GM23338 (cell line): Measurements from ENCODE around the gene STK32C. TPM values are rescaled to one million over a fixed set of nuclear protein-coding genes. Genes with fewer than 3 reads are reported as not detected.

Experiments used
- ATAC-seq: fragments of 200-7000 bp; cut with Tn5 transposase; 3 replicates; pipeline ENCODE4 v1.9.1; 2020
- DNase-seq: peaks from one replicate; pipeline ENCODE4 v3.0.0-alpha.2; 2015; ENCODE audit warnings: low spot score
- H2AFZ ChIP-seq: fragments of 200-600 bp; sonication (generic); 2 replicates; pipeline ENCODE4 v1.8.0; 2016; ENCODE audit warnings: antibody characterized with exemption, mild to moderate bottlenecking, moderate library complexity
- H3F3A ChIP-seq: fragments of 200-600 bp; sonication (generic); replicated peaks from 2 replicates; pipeline ENCODE4 v1.8.0; 2017; ENCODE audit warnings: antibody characterized with exemption, mixed run types, low read depth
- H3K27ac ChIP-seq: fragments of 200-600 bp; sonication (generic); 2 replicates; pipeline ENCODE4 v1.6.1; 2016; ENCODE audit warnings: low read depth
- H3K27me3 ChIP-seq: fragments of 200-600 bp; sonication (generic); 2 replicates; pipeline ENCODE4 v1.8.0; 2016; ENCODE audit warnings: mild to moderate bottlenecking, mixed run types, moderate library complexity; ENCODE audit not compliant: insufficient read depth
- H3K36me3 ChIP-seq: fragments of 200-600 bp; sonication (generic); 2 replicates; pipeline ENCODE4 v1.8.0; 2016; ENCODE audit warnings: mild to moderate bottlenecking; ENCODE audit not compliant: insufficient read depth
- H3K4me1 ChIP-seq: fragments of 200-600 bp; sonication (generic); 2 replicates; pipeline ENCODE4 v1.8.0; 2016; ENCODE audit warnings: mild to moderate bottlenecking, moderate library complexity; ENCODE audit not compliant: insufficient read depth
- H3K4me2 ChIP-seq: fragments of 200-600 bp; sonication (generic); 2 replicates; pipeline ENCODE4 v1.7.1; 2017; ENCODE audit warnings: mixed run types
- H3K4me3 ChIP-seq: fragments of 200-600 bp; sonication (generic); 2 replicates; pipeline ENCODE4 v1.6.1; 2016; ENCODE audit warnings: mixed run types
- H3K79me2 ChIP-seq: fragments of 200-600 bp; sonication (generic); replicated peaks from 2 replicates; pipeline ENCODE4 v1.8.0; 2017; ENCODE audit warnings: mild to moderate bottlenecking; ENCODE audit not compliant: insufficient read depth
- H3K9me2 ChIP-seq: fragments of 200-600 bp; sonication (generic); 2 replicates; pipeline ENCODE4 v1.8.0; 2017; ENCODE audit not compliant: insufficient read depth
- H4K20me1 ChIP-seq: fragments of 200-600 bp; sonication (generic); replicated peaks from 2 replicates; pipeline ENCODE4 v1.8.0; 2017; ENCODE audit warnings: mild to moderate bottlenecking; ENCODE audit not compliant: insufficient read depth
- H3K27ac Mint-ChIP-seq: 2 replicates; pipeline ENCODE4 v1.8.0; 2020; ENCODE audit warnings: inconsistent platforms, mild to moderate bottlenecking, moderate library complexity, mixed read lengths
- H3K27me3 Mint-ChIP-seq: 3 replicates; pipeline ENCODE4 v1.8.0; 2022; ENCODE audit warnings: low read depth, mild to moderate bottlenecking, moderate library complexity, mixed read lengths, inconsistent platforms; ENCODE audit not compliant: insufficient read depth, poor library complexity
- H3K36me3 Mint-ChIP-seq: 3 replicates; pipeline ENCODE4 v1.8.0; 2021; ENCODE audit warnings: low read depth, mild to moderate bottlenecking, inconsistent platforms, moderate library complexity, mixed read lengths
- H3K4me1 Mint-ChIP-seq: 3 replicates; pipeline ENCODE4 v1.8.0; 2020; ENCODE audit warnings: mild to moderate bottlenecking, inconsistent platforms, mixed read lengths
- H3K4me3 Mint-ChIP-seq: 3 replicates; pipeline ENCODE4 v1.8.0; 2021; ENCODE audit warnings: moderate library complexity, mild to moderate bottlenecking, inconsistent platforms, mixed read lengths
- H3K9me3 Mint-ChIP-seq: 3 replicates; pipeline ENCODE4 v1.8.0; 2020; ENCODE audit warnings: moderate library complexity, mild to moderate bottlenecking, inconsistent platforms, mixed read lengths
- CREB1 ChIP-seq: fragments of 250-450 bp; sonication (Bioruptor Pico); IDR thresholded peaks from 2 replicates; pipeline ENCODE4 v1.5.0; 2020; ENCODE audit warnings: low read depth, mild to moderate bottlenecking, moderate library complexity
- EZH2phosphoT487 ChIP-seq: fragments of 200-600 bp; sonication (generic); IDR thresholded peaks from one replicate; pipeline ENCODE4 v1.8.1; 2018; ENCODE audit warnings: antibody characterized with exemption; ENCODE audit not compliant: unreplicated experiment
- JUNB ChIP-seq: IDR thresholded peaks from one replicate; pipeline ENCODE4 v1.6.1; 2016; ENCODE audit warnings: antibody characterized with exemption; ENCODE audit not compliant: unreplicated experiment
- NANOG ChIP-seq: IDR thresholded peaks from 2 replicates; pipeline ENCODE4 v1.6.1; 2016; ENCODE audit warnings: antibody characterized with exemption, borderline replicate concordance
- POLR2AphosphoS5 ChIP-seq: IDR thresholded peaks from 2 replicates; pipeline ENCODE4 v1.6.1; 2016; ENCODE audit warnings: antibody characterized with exemption, low read depth
- STAT1 ChIP-seq: IDR thresholded peaks from one replicate; pipeline ENCODE4 v1.6.1; 2016; ENCODE audit warnings: antibody characterized with exemption; ENCODE audit not compliant: unreplicated experiment
- ZNF114 ChIP-seq: fragments of 250-450 bp; sonication (Bioruptor Pico); IDR thresholded peaks from 2 replicates; pipeline ENCODE4 v1.5.0; 2020; ENCODE audit warnings: mild to moderate bottlenecking, moderate library complexity
- polyA plus RNA-seq: library from polyadenylated mRNA; unstranded; fragments of >200 nt; fragmentation: Nextera tagmentation; extraction: Ambion mirVana; gene quantifications from 2 replicates; pipeline ENCODE4 v1.2.1, GENCODE V29; 2016
- total RNA-seq: library from RNA; depleted of rRNA; stranded (reverse); fragments of >200 nt; shearing (Covaris generic); gene quantifications from 2 replicates; pipeline ENCODE4 v1.2.3, GENCODE V29; 2014
- TF ChIP-seq, protein P1 (sequence below): IDR thresholded peaks from one replicate; pipeline ENCODE4 v1.6.1; 2018; ENCODE audit warnings: antibody characterized with exemption; ENCODE audit not compliant: unreplicated experiment
- TF ChIP-seq, protein P2 (sequence below): IDR thresholded peaks from 2 replicates; pipeline ENCODE4 v1.6.1; 2016; ENCODE audit warnings: antibody characterized with exemption
- TF ChIP-seq, protein P3 (sequence below), 2 experiments: fragments of 200-600 bp in 1 of 2; sonication (generic) in 1 of 2; conservative IDR thresholded peaks; 2 replicates each; pipeline versions ENCODE4 v1.5.1 to v1.6.1; 2016 to 2017; ENCODE audit warnings: antibody characterized with exemption in 2 of 2, low read depth in 2 of 2, mild to moderate bottlenecking in 2 of 2, moderate library complexity in 1 of 2
- TF ChIP-seq, protein P4 (sequence below): fragments of 250-450 bp; sonication (Bioruptor Pico); IDR thresholded peaks from 2 replicates; pipeline ENCODE4 v1.5.0; 2020; ENCODE audit warnings: mild to moderate bottlenecking, moderate library complexity

STK32C gene
- total and polyA plus RNA-seq, 2 experiments from 2014 or later = 10.2 to 20.5 TPM

DNA sequence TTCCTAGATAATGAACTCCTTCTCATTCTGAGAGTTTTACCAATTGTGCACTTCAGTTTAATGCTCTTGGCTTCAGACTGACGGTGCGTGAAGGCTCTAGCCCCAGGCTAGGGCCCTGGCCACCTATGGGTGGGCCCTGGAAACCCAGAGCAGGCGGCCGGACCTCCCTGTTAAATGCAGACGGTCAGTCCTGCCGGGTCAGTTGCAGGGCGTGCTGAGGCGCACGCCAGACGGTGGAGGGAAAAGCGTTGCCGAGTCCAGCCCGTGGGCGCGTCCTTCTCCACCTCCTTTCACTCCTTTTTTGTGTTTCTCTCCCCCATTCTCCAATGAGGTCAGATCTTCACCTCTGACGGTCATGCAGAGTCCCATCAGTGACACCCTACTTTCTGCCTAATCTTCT is 118.7 kb downstream of the STK32C start:
- H3K36me3 ChIP-seq = no peaks in the 10 kb centered on the region
- H3K27ac ChIP-seq = no peak overlapping the region
- no peak overlapping the region for H3K27ac Mint-ChIP-seq
- peaks cover 9% of the 10 kb centered on the region for H3K36me3 Mint-ChIP-seq
- H3K4me1 Mint-ChIP-seq = peaks cover 5% of the 10 kb centered on the region; the same call in 2 of the 3 replicates
- ATAC-seq = no peak
- H3K4me3 ChIP-seq = no peak overlapping the region
- TF ChIP-seq, protein P1, sequence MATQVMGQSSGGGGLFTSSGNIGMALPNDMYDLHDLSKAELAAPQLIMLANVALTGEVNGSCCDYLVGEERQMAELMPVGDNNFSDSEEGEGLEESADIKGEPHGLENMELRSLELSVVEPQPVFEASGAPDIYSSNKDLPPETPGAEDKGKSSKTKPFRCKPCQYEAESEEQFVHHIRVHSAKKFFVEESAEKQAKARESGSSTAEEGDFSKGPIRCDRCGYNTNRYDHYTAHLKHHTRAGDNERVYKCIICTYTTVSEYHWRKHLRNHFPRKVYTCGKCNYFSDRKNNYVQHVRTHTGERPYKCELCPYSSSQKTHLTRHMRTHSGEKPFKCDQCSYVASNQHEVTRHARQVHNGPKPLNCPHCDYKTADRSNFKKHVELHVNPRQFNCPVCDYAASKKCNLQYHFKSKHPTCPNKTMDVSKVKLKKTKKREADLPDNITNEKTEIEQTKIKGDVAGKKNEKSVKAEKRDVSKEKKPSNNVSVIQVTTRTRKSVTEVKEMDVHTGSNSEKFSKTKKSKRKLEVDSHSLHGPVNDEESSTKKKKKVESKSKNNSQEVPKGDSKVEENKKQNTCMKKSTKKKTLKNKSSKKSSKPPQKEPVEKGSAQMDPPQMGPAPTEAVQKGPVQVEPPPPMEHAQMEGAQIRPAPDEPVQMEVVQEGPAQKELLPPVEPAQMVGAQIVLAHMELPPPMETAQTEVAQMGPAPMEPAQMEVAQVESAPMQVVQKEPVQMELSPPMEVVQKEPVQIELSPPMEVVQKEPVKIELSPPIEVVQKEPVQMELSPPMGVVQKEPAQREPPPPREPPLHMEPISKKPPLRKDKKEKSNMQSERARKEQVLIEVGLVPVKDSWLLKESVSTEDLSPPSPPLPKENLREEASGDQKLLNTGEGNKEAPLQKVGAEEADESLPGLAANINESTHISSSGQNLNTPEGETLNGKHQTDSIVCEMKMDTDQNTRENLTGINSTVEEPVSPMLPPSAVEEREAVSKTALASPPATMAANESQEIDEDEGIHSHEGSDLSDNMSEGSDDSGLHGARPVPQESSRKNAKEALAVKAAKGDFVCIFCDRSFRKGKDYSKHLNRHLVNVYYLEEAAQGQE = no peak
- TF ChIP-seq JUNB (no peak), EZH2phosphoT487 (no peak), POLR2AphosphoS5 (no peak), ZNF114 (CRISPR knock-in tag) (no peak), STAT1 (no peak), CREB1 (CRISPR knock-in tag) (no peak), NANOG (no peak)
- TF ChIP-seq, protein P2, sequence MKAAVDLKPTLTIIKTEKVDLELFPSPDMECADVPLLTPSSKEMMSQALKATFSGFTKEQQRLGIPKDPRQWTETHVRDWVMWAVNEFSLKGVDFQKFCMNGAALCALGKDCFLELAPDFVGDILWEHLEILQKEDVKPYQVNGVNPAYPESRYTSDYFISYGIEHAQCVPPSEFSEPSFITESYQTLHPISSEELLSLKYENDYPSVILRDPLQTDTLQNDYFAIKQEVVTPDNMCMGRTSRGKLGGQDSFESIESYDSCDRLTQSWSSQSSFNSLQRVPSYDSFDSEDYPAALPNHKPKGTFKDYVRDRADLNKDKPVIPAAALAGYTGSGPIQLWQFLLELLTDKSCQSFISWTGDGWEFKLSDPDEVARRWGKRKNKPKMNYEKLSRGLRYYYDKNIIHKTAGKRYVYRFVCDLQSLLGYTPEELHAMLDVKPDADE = no peak
- TF ChIP-seq, protein P3, sequence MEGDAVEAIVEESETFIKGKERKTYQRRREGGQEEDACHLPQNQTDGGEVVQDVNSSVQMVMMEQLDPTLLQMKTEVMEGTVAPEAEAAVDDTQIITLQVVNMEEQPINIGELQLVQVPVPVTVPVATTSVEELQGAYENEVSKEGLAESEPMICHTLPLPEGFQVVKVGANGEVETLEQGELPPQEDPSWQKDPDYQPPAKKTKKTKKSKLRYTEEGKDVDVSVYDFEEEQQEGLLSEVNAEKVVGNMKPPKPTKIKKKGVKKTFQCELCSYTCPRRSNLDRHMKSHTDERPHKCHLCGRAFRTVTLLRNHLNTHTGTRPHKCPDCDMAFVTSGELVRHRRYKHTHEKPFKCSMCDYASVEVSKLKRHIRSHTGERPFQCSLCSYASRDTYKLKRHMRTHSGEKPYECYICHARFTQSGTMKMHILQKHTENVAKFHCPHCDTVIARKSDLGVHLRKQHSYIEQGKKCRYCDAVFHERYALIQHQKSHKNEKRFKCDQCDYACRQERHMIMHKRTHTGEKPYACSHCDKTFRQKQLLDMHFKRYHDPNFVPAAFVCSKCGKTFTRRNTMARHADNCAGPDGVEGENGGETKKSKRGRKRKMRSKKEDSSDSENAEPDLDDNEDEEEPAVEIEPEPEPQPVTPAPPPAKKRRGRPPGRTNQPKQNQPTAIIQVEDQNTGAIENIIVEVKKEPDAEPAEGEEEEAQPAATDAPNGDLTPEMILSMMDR (conservative IDR thresholded peaks at IDR 0.05; ENCODE audit: low read depth in 2 of 2) = no peak
- TF ChIP-seq, protein P4, sequence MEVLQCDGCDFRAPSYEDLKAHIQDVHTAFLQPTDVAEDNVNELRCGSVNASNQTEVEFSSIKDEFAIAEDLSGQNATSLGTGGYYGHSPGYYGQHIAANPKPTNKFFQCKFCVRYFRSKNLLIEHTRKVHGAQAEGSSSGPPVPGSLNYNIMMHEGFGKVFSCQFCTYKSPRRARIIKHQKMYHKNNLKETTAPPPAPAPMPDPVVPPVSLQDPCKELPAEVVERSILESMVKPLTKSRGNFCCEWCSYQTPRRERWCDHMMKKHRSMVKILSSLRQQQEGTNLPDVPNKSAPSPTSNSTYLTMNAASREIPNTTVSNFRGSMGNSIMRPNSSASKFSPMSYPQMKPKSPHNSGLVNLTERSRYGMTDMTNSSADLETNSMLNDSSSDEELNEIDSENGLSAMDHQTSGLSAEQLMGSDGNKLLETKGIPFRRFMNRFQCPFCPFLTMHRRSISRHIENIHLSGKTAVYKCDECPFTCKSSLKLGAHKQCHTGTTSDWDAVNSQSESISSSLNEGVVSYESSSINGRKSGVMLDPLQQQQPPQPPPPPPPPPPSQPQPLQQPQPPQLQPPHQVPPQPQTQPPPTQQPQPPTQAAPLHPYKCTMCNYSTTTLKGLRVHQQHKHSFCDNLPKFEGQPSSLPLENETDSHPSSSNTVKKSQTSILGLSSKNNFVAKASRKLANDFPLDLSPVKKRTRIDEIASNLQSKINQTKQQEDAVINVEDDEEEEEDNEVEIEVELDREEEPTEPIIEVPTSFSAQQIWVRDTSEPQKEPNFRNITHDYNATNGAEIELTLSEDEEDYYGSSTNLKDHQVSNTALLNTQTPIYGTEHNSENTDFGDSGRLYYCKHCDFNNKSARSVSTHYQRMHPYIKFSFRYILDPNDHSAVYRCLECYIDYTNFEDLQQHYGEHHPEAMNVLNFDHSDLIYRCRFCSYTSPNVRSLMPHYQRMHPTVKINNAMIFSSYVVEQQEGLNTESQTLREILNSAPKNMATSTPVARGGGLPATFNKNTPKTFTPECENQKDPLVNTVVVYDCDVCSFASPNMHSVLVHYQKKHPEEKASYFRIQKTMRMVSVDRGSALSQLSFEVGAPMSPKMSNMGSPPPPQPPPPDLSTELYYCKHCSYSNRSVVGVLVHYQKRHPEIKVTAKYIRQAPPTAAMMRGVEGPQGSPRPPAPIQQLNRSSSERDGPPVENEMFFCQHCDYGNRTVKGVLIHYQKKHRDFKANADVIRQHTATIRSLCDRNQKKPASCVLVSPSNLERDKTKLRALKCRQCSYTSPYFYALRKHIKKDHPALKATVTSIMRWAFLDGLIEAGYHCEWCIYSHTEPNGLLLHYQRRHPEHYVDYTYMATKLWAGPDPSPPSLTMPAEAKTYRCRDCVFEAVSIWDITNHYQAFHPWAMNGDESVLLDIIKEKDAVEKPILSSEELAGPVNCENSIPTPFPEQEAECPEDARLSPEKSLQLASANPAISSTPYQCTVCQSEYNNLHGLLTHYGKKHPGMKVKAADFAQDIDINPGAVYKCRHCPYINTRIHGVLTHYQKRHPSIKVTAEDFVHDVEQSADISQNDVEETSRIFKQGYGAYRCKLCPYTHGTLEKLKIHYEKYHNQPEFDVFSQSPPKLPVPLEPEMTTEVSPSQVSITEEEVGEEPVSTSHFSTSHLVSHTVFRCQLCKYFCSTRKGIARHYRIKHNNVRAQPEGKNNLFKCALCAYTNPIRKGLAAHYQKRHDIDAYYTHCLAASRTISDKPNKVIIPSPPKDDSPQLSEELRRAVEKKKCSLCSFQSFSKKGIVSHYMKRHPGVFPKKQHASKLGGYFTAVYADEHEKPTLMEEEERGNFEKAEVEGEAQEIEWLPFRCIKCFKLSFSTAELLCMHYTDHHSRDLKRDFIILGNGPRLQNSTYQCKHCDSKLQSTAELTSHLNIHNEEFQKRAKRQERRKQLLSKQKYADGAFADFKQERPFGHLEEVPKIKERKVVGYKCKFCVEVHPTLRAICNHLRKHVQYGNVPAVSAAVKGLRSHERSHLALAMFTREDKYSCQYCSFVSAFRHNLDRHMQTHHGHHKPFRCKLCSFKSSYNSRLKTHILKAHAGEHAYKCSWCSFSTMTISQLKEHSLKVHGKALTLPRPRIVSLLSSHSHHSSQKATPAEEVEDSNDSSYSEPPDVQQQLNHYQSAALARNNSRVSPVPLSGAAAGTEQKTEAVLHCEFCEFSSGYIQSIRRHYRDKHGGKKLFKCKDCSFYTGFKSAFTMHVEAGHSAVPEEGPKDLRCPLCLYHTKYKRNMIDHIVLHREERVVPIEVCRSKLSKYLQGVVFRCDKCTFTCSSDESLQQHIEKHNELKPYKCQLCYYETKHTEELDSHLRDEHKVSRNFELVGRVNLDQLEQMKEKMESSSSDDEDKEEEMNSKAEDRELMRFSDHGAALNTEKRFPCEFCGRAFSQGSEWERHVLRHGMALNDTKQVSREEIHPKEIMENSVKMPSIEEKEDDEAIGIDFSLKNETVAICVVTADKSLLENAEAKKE (CRISPR knock-in tag) = no peak
- no peaks in the 10 kb centered on the region for H4K20me1 ChIP-seq
- H3F3A ChIP-seq = no peaks in the 10 kb centered on the region
- H3K79me2 ChIP-seq = no peaks in the 10 kb centered on the region
- H3K27me3 Mint-ChIP-seq = peaks cover 37% of the 10 kb centered on the region
- H3K4me3 Mint-ChIP-seq = no peak overlapping the region
- no peak overlapping the region for H3K4me2 ChIP-seq
- H3K9me3 Mint-ChIP-seq = no peaks in the 10 kb centered on the region; the same call in 1 of the 3 replicates
- H3K27me3 ChIP-seq = peaks cover 43% of the 10 kb centered on the region
- no peak for DNase-seq
- no peaks in the 10 kb centered on the region for H3K4me1 ChIP-seq
- H3K9me2 ChIP-seq = no peaks in the 10 kb centered on the region
- no peak overlapping the region for H2AFZ ChIP-seq
